HCEC 1CT (cell line): ENCODE measurements around the gene PRTFDC1.
A peak's percentile ranks its signal among the peaks of the same experiment; 100 is the strongest.

Experiments used
- DNase-seq: peaks from one replicate; pipeline ENCODE4 v3.0.0-alpha.2; 2017

The PRTFDC1 gene

DNA sequence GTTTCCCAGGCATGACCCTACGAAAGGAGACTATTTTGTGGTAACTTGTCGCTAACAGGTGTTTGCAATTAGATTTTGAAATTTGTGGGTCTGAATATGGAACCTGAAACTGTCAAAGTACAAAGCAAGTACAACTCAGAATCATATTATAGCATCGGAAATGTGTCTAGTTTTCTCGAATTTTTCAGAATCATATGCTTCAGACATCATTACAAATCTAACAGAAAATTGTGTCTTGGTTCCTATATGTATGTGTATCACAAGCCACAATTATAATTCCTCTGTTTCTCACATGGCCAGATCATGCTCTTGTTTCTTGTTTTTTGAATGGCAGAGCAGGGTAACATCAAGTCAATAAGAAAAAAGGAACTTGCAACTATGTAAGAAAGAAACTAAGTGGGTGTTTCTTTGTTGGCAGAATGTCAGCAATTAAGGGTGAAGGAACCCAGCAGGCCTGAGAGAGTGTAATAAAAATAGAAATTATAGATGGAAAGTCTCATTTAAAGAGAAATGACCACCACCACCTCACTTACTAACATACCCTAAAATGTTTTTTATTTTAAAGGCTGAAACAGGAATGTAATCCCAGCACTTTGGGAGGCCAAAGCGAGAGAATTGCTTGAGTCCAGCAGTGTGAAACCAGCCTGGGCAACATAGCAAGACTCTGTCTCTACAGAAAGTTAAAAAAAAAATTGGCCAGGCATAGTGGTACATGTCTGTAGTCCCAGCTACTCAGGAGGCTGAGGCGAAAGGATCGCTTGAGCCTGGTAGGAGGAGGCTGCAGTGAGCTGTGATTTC, 51.3 kb downstream of the PRTFDC1 start:
- no peak for DNase-seq

DNA sequence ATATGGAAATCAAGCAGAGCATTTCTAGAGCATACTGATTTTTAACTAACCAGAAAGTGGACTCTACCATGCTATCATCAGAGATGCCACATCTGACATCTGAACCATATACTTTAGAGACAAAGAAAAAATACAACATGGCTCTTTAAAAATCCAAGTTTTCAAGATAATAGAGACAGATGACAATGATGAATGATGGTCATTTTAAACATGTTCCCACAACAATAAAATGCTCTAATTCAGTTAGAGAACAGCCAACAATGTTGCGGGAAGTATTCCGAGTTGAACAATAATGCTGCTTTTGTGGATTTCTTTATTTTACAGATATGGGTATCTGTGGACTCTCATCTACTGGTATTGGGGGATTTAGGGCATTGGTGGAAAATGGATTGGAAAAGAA, 52.8 kb downstream of the PRTFDC1 start:
- DNase-seq: no peak

DNA sequence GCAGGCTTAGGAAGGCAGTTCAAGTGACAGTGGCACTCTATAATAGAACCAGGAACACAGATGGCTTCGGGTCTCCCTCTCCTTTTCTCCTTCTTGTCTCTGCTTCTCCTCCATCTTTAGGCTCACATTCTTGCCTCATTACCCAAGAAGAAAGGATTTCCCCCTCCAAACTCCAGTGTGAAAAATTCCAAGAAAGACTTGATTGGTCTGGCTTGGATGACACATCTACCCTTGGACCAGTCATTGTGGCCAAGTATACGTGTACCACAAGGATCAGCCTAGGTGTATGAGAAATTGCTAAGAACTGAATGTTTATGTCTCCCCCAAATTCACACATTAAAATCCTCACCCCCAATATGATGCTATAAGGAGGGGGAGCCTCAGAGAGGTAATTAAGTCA, 53.9 kb downstream of the PRTFDC1 start:
- DNase-seq: no peak

DNA sequence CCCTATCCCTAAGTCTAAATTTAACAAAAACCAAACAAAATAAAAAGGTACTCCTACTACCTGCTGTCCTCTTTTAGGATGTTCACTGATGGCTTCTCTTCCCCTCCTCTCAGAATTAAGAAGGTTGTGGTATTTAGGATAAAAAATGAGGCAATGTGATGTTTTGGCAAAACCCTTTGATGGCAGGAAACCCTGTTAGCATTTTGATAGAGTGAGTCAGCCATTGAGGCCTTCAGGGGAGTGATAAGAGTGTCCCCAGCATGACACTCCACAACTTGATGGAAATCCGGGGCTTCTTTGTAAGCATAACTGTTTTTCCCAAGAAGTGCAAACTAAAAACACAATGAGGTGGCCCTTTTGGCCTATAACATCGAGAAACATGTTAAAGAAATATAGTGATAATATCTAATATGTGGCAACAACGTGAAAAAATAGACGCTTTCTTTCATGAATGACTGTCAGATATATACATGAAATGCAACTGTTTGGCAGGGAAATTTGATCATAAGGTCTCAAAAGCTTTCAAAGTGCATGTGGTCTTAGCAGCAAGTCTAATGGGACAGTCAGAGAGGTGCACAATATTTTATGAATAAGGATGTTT, 55.0 kb downstream of the PRTFDC1 start:
- peak; percentile 61 for DNase-seq

DNA sequence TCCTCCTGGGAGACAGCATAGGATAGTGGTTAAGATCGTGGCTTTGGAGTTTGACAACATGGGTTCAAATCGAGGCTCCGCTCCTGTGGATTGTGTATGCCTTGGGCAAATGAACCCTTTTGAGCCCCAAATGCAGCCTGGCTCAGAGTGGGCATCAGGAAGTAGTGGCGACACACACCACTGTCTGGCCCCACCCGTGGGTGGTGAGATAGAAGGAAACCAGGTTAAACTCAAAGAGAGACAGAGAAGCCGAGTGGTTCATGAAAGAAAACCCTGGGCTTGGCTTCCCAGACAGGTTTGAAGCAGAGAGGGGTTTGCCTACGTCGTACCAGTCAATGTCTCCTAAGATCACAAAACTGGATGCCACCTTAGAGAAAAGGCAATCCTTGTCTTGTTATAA, 57.7 kb downstream of the PRTFDC1 start:
- DNase-seq: no peak

DNA sequence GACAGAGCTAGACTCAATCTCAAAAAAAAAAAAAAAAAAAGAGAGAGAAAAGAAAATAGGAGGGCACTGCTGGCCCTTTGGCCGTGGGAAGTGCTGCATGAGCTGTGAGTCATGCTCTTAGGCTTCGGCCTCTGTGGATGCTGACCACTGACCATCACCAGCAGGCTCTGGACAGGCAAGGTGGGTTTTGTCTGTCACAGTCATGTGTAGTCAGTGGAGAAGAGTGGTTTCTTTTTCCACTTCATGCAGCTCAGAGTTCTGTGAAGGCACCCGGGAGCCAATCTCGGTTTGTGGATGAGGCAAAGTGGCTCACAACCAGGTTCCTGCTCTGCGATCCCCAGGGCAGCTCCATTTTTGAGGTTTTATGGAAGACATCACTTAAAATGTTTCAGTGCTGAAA, 58.1 kb downstream of the PRTFDC1 start:
- DNase-seq: peak; percentile 89

DNA sequence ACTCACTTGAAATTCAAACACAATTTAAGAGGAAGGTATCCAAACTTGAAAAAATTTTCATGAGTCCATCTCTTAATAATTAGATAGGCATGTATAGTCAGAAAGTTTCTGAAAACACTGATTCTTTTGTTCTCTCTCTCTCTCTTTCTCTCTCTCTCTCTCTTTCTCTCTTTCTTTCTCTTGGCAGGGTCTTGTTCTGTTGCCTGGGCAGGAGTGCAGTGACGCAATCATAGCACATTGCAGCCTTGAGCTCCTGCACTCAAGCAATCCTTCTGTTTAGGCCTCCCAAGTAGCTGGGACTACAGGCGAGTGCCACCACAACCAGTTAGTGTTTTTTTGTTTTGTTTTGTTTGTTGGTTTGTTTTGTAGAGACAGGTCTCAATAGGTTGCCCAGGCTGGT, 59.3 kb downstream of the PRTFDC1 start:
- no peak for DNase-seq

DNA sequence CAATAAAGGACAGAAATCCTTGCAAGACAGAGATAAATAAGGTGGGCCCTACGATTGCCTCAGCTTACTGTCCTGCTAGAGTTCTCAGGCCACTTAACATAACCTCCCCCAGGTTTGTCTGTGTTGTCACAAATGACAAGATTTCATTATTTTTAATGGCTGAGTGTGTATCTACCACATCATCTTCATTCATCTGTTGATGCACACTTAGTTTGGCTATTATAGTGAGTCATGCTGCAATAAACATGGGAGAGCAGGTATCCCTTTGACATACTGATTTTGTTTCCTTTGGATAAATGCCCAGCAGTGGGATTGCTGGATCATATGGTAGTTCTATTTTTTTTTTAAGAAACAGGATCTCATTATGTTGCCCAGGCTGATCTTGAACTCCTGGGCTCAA, 60.6 kb downstream of the PRTFDC1 start:
- DNase-seq: peak; percentile 73

DNA sequence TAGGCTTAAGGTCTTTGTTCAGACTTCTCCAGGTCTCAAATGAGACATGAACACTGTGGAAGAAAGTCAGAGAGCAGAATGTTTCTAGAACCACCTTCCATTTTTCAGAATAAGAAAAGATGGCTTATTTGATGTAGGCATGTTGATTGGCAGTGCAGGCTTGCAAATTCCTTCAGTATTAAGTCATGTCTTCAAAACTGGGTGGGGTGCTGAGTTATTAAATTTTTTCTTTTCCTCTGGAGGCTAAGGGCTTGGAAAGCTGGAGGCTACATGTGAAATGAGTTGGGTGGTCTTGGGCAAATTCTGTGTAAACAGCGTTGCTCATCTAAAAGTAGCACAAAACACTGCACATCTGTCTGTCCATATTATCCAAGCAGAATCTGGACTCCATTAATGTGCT, 62.8 kb downstream of the PRTFDC1 start:
- peak; percentile 42 for DNase-seq

DNA sequence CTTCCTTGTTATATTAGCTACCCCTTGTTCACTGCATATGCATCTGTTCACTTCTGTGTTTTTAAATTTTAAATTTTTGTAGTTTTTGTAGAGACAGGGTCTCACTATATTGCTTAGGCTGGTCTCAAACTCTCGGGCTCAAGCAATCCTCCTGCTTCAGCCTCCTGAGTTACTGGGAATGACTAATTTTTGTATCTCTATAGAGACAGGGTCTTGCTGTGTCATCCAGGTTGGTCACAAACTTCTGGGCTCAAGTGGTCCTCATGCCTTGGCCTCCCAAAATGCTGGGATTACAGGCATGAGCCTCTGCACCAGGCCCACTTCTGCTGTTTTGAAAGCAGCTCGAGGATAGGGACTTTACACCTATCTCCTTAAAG, 64.6 kb downstream of the PRTFDC1 start:
- no peak for DNase-seq

DNA sequence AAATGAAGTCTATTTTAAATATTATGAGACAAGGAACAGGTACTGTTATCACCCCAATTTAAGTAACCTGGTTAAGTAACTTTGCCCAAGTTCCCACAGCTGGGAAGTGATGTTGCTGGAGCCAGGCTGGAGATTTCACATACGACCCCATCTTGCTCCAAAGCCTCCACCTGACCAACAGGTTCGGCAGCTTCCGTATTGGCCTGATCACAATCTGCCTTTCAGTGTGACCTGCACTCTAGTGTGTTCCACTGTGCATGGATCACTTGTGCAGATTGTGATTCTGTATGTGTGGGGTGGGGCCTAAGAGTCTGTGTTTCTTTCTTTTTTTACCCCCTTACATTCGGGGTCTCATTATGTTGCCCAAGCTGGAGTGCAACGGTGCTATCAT, 66.1 kb downstream of the PRTFDC1 start:
- DNase-seq: no peak

DNA sequence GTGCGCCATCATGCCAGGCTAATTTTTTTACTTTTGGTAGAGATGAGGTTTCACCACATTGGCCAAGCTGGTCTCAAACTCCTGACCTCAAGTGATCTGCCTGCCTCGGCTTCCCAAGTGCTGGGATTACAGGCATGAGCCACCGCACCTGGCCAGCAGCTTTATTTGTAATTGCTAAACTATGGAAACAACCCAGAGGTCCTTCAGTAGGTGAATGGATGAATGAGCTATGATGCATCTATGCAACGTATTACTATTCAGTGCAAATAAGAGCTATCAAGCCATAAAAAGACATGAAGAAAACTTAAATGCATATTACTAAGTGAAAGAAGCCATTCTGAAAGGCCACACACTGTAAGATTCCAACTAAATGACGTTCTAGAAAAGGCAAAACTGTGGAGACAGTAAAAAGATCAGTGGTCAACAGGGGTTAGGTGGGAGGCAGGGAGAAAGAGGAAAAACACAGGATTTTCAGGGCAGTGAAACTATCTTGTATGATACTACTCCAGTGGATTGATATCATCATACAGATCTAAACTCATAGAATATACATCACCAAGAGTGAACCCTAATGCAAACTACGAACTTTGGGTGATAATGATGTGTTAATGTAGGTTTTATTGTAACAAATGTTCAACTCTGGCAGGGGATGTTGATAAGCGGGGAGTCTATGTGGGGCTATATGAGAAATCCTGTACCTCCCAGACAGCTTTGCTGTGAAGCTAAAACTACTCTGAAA, 66.7 kb downstream of the PRTFDC1 start:
- DNase-seq: no peak

DNA sequence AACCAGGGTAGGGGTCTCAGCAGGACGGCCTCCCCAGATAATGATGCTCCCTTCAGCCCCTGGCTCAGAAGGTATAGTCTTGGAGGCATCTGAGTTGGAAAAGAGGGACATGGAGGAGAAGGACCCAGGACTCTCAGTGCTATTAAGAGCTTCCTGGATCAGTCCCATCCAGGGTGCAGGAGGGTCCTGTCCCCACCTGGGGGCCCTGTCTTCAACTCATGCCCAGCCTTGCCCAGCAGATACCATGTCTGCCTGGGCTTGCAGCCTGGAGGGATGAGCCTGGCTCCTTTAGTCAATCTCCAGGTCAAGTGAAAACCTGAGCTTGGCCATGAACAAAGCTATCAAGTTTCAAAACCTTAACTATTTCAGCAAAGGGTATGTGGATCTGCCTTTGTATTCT, 67.6 kb downstream of the PRTFDC1 start:
- DNase-seq: no peak

DNA sequence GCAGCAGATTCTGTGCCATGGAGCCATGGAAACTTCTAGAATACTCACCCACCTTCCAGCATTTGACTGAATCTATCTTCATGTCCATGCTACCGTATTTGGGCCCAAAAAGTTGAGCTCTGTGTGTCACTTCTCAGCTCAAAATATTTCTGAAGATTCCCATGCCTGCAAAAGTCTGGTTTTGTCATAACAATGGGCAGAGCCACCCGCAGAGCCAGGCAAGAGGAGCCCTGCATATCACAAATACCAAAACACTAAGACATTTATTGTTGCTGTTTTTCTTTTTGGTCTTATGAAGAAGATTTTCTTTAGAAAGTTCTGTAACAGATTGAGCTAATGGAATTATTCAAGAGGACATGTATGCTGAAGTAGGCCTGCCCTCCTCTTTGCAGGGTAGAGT, 68.1 kb downstream of the PRTFDC1 start:
- no peak for DNase-seq

DNA sequence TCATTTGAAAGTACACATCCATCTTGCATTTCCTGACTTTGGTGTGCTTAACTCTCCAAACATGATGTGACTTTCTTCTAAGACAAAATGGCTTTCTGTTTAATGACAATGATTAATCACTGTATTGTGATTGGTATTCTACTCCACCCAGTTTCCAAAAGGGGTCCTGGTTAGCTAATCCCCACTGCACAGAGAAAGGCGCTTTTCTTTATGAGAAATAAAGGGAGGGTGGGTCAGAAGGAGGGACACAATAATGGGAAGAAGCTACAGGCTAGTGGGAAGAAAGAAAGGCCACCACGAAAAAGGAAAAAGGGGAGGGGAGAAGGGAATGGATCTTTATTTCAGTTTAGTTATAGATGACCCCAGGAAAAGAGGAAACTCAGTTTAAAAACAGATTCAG, 69.2 kb downstream of the PRTFDC1 start:
- no peak for DNase-seq

DNA sequence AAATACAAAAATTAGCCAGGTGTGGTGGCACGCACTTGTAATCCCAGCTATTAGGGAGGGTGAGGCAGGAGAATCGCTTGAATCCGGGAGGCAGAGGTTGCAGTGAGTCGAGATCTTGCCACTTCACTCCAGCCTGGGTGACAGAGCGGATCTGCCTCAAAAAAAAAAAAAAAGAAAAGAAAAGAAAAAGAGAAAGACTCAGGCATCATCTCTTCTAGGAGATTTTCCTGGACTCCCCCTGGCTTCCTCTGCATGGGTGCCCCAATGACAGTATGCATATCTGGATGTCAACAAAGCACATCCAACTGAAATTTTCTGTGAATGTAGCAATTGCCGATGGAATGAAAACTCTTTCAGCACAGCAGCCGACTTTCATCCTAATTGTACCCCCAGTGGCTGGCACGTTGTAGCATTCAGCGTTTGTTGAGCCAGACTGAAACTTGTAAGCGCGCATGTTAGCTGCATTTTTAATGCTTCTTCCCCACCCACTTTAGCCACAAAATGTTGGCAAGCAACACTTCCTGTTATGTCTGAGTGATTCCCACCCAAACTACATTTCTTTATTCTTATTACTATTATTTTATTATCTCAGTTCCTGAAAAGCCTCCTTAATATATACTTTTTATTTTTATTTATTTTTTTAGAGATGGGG, 70.2 kb downstream of the PRTFDC1 start:
- peak; percentile 32 for DNase-seq

DNA sequence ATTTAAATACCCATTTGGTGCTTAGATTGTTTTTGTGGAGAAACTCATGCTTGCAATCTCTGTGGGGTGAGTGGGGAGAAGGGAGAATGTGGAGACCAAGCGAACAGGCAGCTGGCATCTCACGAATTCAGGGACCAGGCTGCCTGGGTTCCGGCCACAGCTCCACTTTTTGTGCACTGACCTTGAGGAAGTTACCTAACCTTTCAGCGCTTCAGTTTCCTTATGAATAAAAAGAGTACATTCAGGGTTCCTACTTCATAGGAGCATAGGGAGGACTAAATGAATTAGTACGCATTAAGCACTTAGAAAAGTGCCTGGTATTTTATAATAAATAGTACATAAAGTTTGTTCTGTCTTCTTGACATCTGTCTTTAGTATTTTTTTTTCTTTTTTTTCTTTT, 72.5 kb downstream of the PRTFDC1 start:
- no peak for DNase-seq

DNA sequence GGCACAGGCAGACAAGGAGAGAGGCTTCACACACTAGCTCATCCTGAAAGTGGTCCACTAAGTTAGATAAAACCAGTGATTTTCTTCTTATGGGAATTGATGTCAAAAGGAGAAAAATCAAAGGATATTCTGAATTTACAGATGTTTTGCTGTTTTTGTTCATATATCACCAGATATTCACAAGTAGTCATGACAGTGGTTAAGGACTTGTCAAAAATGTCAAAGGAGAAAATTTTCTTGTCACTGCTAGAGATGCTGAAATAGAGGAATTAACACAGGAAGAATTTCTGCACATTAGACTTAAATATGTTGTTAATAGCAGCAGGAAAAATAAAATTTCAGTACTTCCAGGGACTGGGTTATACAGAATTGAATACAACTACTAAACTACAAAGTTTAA, 78.3 kb downstream of the PRTFDC1 start:
- no peak for DNase-seq

DNA sequence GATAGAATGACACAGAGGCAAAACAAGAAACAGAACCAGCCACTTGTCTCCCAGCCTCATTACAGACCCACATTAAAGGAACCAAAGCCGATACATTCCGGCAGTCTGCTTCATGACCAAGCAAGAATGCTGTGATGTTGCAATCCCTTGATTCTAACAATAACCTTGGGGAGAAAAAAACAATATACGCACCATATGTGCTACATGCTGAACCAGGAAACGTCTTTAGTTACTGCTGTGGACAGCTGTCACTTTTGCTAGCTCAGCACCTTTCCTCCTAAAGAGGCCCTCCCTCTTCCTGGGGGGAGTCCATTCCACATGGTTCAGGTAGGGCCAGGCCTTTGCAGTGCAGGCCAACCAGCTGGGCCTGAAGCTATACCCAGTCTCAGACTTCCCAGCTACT, 79.1 kb downstream of the PRTFDC1 start:
- peak; percentile 94 for DNase-seq

DNA sequence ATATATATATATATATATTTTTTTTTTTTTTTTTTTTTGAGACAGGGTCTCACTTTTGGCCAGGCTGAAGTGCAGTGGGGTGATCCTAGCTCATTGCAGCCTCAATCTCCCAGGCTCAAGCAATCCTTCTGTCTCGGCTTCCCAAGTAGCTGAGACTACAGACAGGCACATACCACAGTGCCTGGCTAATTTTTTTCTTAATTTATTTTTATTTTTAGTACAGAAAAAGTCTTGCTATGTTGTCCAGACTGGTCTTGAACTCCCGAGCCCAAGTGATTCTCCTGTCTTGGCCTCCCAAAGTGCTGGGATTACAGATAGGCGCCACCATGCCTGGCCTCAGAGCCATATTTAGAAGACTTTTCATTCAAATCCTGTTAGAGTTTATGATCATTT, 79.6 kb downstream of the PRTFDC1 start:
- DNase-seq: no peak

DNA sequence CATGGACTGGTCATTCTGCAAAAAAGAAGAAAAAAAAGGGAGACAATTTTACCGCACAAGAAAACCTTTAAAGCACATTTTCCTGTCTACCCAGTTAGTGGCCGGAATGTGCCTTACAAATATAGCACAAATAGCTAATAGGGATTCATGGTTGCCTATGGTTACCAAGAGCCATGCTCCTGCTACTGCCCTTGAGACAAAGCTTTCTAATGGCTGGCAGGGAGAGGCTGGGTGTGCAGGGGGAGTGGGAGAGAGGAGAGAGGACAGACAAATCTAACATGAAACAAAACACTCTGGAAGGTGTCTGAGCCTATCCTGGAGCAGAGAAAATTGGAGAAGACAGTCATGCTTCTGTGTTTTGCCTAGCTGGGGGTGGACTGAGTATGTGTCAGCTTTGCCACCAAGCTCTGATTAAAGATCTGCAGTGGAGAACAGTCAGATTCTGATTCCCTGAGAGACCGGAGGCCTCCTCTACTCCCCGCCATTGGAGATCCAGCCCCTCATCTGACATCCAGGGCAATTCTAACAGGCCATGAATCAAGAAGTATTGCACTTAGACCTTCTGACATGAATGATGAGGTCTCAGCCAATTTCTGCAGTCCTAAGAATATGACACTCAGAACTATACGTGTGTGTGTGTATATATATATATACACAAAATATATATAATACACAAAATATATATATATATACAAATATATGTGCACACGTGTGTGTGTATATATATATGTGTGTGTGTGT, 80.2 kb downstream of the PRTFDC1 start:
- no peak for DNase-seq

DNA sequence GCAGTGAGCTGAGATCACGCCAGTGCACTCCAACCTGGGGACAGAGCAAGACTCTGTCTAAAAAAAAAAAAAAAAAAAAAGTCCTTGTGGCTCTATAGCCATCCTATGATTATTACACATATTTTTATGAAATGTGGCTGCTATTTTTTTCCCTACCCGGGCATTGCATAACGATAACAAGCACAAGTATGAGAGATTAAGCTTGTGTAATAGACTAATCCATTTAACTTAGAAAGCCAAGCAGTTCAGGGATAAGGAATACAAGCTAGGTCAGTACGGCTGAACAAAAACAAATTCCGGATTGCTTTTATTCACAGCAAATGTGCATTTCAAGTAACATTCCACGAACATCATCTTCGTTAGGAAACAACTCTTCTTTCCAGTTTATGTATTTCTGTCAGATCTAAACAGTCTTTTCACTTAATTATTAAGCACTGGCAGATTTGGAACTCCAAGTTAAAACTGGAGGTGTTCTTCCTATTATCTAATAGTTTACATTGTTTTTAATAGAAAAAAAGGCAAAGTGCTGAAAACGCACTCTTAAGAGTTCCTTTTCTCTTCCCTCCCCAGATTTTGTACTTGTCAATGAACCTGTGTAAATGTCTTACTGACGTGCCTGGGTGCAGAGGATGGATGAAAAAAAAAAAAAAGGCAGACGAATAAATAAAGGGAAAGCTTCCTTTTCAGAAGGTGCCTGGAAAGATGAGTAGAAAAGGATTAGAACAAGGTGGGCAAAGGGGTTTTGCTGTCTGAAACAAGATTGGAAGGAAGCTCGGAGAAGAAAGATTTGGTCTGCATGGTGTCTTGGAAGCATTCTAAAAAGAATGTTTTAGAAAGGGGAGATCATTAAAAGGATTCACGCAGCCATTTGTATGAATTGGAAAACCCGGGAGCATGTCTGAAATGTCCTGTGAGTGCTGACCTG, 81.1 kb downstream of the PRTFDC1 start:
- DNase-seq: peak; percentile 54
